Trophoblast cell (in vitro differentiated cells and primary cell): Measurements from ENCODE around the gene PIK3CB.

Experiments used
- DNase-seq, 2 donors: peaks; one replicate each; pipeline ENCODE4 v3.0.0-alpha.2; 2016
- H2AFZ ChIP-seq: 2 replicates; pipeline ENCODE4 v1.6.1; 2013; ENCODE audit warnings: low read length, moderate library complexity, mild to moderate bottlenecking; ENCODE audit not compliant: insufficient read depth, poor library complexity
- H2AK5ac ChIP-seq: 2 replicates; pipeline ENCODE4 v1.6.1; 2013; ENCODE audit warnings: mild to moderate bottlenecking, low read length
- H2BK120ac ChIP-seq: 2 replicates; pipeline ENCODE4 v1.6.1; 2013; ENCODE audit warnings: low read length, mild to moderate bottlenecking, moderate library complexity; ENCODE audit not compliant: insufficient read depth, poor library complexity
- H2BK12ac ChIP-seq: 2 replicates; pipeline ENCODE4 v1.6.1; 2013; ENCODE audit warnings: mild to moderate bottlenecking, low read length, moderate library complexity
- H2BK5ac ChIP-seq: 2 replicates; pipeline ENCODE4 v1.6.1; 2013; ENCODE audit warnings: low read length, low read depth, moderate library complexity, mild to moderate bottlenecking; ENCODE audit not compliant: poor library complexity
- H3K14ac ChIP-seq: 2 replicates; pipeline ENCODE4 v1.6.1; 2013; ENCODE audit warnings: mild to moderate bottlenecking, low read length
- H3K18ac ChIP-seq: 2 replicates; pipeline ENCODE4 v1.6.1; 2013; ENCODE audit warnings: mild to moderate bottlenecking, low read length
- H3K23ac ChIP-seq: 2 replicates; pipeline ENCODE4 v1.6.1; 2013; ENCODE audit warnings: low read length
- H3K27ac ChIP-seq: 2 replicates; pipeline ENCODE4 v1.5.1; 2013; ENCODE audit warnings: low read depth, mild to moderate bottlenecking, inconsistent platforms, low read length, moderate library complexity
- H3K27me3 ChIP-seq: 2 replicates; pipeline ENCODE4 v1.6.1; 2013; ENCODE audit warnings: inconsistent platforms, mild to moderate bottlenecking, low read length, moderate library complexity; ENCODE audit not compliant: insufficient read depth
- H3K36me3 ChIP-seq, 2 experiments: 1 replicate in 1 of 2; 2 replicates in 1 of 2; pipeline ENCODE4 v1.6.1; 2013; ENCODE audit warnings: low read length in 2 of 2, mild to moderate bottlenecking in 2 of 2, moderate library complexity in 1 of 2; ENCODE audit not compliant: insufficient read depth in 2 of 2, control insufficient read depth in 1 of 2
- H3K4ac ChIP-seq: 2 replicates; pipeline ENCODE4 v1.6.1; 2013; ENCODE audit warnings: low read depth, mild to moderate bottlenecking, low read length, moderate library complexity
- H3K4me1 ChIP-seq, 2 experiments: 1 replicate in 1 of 2; 2 replicates in 1 of 2; pipeline ENCODE4 v1.6.1; 2013; ENCODE audit warnings: low read length in 2 of 2, mild to moderate bottlenecking in 2 of 2, moderate library complexity in 1 of 2; ENCODE audit not compliant: insufficient read depth in 2 of 2, control insufficient read depth in 1 of 2
- H3K4me2 ChIP-seq: 2 replicates; pipeline ENCODE4 v1.6.1; 2013; ENCODE audit warnings: inconsistent platforms, mild to moderate bottlenecking, low read length, moderate library complexity
- H3K4me3 ChIP-seq: 2 replicates; pipeline ENCODE4 v1.5.1; 2013; ENCODE audit warnings: mild to moderate bottlenecking, low read depth, low read length, inconsistent platforms
- H3K79me1 ChIP-seq: one replicate; pipeline ENCODE4 v1.6.1; 2013; ENCODE audit warnings: low read length
- H3K79me2 ChIP-seq: 2 replicates; pipeline ENCODE4 v1.6.1; 2013; ENCODE audit warnings: low read length, mild to moderate bottlenecking; ENCODE audit not compliant: control insufficient read depth, insufficient read depth, poor library complexity
- H3K9ac ChIP-seq: 2 replicates; pipeline ENCODE4 v1.6.1; 2013; ENCODE audit warnings: mild to moderate bottlenecking, low read length
- H3K9me3 ChIP-seq: 2 replicates; pipeline ENCODE4 v1.6.1; 2013; ENCODE audit warnings: low read depth, mild to moderate bottlenecking, control low read depth, inconsistent platforms, low read length; ENCODE audit not compliant: insufficient read depth
- H4K12ac ChIP-seq: 2 replicates; pipeline ENCODE4 v1.6.1; 2013; ENCODE audit warnings: low read depth, mild to moderate bottlenecking, low read length, moderate library complexity
- H4K8ac ChIP-seq: 2 replicates; pipeline ENCODE4 v1.6.1; 2013; ENCODE audit warnings: low read depth, mild to moderate bottlenecking, low read length, moderate library complexity
- H4K91ac ChIP-seq: one replicate; pipeline ENCODE4 v1.6.1; 2013; ENCODE audit warnings: low read depth, mild to moderate bottlenecking, low read length, moderate library complexity
- WGBS: extraction: QIAGEN DNeasy Blood & Tissue Kit; methylation state at CpG from one replicate; pipeline ENCODE4 v1.1.7; 2013; ENCODE audit warnings: missing lambda C conversion rate; ENCODE audit not compliant: insufficient read length, insufficient coverage; ENCODE audit errors: extremely low coverage; 5-methylcytosine and 5-hydroxymethylcytosine counted together

The PIK3CB gene

DNA sequence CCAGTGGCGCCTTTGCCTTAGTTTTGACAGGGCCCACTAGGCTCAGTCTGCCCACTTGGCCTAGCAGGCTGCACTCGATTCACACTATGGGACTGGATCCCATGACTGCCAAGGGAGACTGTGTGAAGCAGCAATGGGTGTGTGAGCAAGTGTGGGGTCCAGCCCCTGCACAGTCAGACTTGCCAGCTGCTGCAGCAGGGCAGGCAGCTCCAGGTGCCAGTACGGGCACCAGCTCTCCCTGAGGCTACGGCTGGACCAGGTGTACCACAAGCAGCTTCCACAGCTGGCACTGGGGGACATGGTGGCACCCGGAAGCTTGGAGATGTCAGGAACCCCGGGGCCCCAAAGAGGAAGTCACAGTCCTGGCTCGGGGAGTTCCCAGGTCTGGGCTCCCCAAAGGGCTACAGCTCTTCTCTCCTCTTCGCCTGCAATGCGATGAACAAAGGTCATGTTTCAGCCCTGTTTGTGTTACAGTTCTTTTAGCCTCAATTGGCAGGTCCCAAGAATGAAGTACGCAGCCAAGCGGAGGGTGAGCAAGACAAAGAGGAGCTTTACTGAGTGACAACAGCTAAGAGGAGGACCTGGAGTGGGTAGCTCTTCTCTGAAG, 67.1 kb downstream of the PIK3CB start:
- Histone ChIP-seq H3K14ac (no peak overlapping the region), H2BK120ac (no peak overlapping the region), H3K4me2 (no peak overlapping the region), H2BK5ac (no peak overlapping the region), H3K27me3 (no peaks in the 10 kb centered on the region), H2AK5ac (no peak overlapping the region), H3K36me3 (peaks cover 15 to 17% of the 10 kb centered on the region in 2 experiments), H3K4me3 (no peak overlapping the region), H3K9ac (no peak overlapping the region), H3K23ac (no peak overlapping the region), H2BK12ac (no peak overlapping the region), H3K79me1 (no peaks in the 10 kb centered on the region), H3K79me2 (no peaks in the 10 kb centered on the region), H3K18ac (no peak overlapping the region), H2AFZ (no peak overlapping the region), H3K4me1 (no peaks in the 10 kb centered on the region), H4K8ac (no peak overlapping the region), H3K4ac (no peak overlapping the region), H3K9me3 (peaks cover 17% of the 10 kb centered on the region), H4K91ac (no peak overlapping the region), H3K27ac (no peak overlapping the region), H4K12ac (no peak overlapping the region)
- DNase-seq, result no peak
- no CpG with 5 or more reads among the region's 11 CpGs for WGBS

DNA sequence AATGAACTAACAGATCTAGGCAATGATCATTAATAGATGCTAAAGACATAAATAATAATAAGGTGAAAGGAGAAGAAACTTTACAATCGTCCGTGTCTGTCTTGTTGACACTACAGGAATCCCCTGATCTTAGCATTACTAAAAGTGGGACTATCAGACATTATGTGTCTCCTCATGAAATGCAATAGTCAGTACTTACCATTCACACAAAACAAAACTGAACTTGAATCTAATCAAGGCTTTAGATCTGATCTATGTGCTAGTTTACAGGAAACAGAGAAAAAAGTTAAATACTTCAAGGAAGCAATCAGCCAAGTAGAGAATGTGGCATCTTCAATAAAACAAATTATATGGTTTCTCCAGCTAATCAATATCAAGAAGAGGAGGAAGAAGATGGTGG, 73.7 kb downstream of the PIK3CB start:
- Histone ChIP-seq H2BK12ac (no peak overlapping the region), H2BK120ac (no peak overlapping the region), H3K36me3 (no peaks in the 10 kb centered on the region), H3K79me2 (no peaks in the 10 kb centered on the region), H3K14ac (no peak overlapping the region), H3K9me3 (no peaks in the 10 kb centered on the region), H3K4me2 (no peak overlapping the region), H3K27me3 (no peaks in the 10 kb centered on the region), H3K9ac (no peak overlapping the region), H3K18ac (no peak overlapping the region), H4K91ac (no peak overlapping the region), H4K12ac (no peak overlapping the region), H3K23ac (no peak overlapping the region), H2BK5ac (no peak overlapping the region), H3K4me1 (no peaks in the 10 kb centered on the region), H3K79me1 (no peaks in the 10 kb centered on the region), H2AFZ (no peak overlapping the region), H3K27ac (no peak overlapping the region), H3K4ac (no peak overlapping the region), H3K4me3 (no peak overlapping the region), H4K8ac (no peak overlapping the region), H2AK5ac (no peak overlapping the region)
- no CpG with 5 or more reads among the region's 2 CpGs for WGBS
- DNase-seq, result no peak

DNA sequence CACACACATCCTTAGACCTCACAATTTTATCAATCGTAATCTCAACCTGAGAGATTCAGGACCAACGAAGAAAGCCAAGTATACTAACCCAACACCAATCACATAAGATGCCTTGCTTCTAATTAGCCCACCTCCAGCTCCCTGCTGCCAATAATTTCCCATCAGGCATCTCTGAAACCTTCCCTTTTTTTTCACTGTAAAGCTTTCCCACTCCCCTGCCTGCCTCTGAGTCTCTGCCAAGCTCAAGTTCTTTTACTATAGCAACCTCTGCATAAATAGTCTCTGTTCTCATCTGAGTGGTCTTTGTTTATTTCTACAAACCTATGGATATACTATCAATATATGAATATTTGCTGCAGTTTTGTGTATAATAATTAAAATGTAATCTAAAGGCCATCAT, 86.5 kb downstream of the PIK3CB start:
- H2AFZ ChIP-seq, result no peak overlapping the region
- no CpG with 5 or more reads among the region's 2 CpGs for WGBS
- no peak overlapping the region for H4K8ac ChIP-seq
- no peak overlapping the region for H2BK120ac ChIP-seq
- no peak overlapping the region for H3K9ac ChIP-seq
- no peak overlapping the region for H3K18ac ChIP-seq
- H4K12ac ChIP-seq, result no peak overlapping the region
- no peak overlapping the region for H3K27ac ChIP-seq
- H2BK12ac ChIP-seq, result no peak overlapping the region
- peaks cover 2 to 3% of the 10 kb centered on the region in 2 experiments for H3K36me3 ChIP-seq
- no peaks in the 10 kb centered on the region for H3K79me2 ChIP-seq
- no peak overlapping the region for H3K4me2 ChIP-seq
- DNase-seq, result no peak
- H3K9me3 ChIP-seq, result no peaks in the 10 kb centered on the region
- no peak overlapping the region for H3K14ac ChIP-seq
- no peaks in the 10 kb centered on the region for H3K27me3 ChIP-seq
- no peaks in the 10 kb centered on the region for H3K79me1 ChIP-seq
- H3K23ac ChIP-seq, result no peak overlapping the region
- no peak overlapping the region for H2BK5ac ChIP-seq
- no peak overlapping the region for H2AK5ac ChIP-seq
- no peak overlapping the region for H3K4me3 ChIP-seq
- H3K4me1 ChIP-seq, result peaks cover 0 to 2% of the 10 kb centered on the region in 2 experiments
- no peak overlapping the region for H4K91ac ChIP-seq
- H3K4ac ChIP-seq, result no peak overlapping the region

DNA sequence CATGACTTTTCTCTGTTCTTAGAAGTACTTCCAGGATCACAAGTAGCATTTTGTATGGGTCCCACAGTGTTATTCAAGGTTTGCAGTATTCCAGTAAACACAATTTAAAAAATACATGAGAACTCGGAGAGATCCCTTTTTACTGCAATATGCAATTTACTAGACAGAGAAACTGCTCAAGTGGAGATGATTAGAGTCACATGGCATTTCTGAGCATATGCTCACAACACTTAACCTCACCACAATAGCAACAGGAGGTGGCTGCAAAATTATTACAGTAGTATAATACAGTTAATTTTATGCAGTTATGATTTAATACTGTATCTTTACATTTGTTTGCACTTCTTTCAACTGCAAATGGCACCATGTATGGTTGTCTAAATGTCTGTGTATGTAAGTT, 87.5 kb downstream of the PIK3CB start:
- no peak overlapping the region for H4K12ac ChIP-seq
- H3K9me3 ChIP-seq, result no peaks in the 10 kb centered on the region
- no peak overlapping the region for H2BK120ac ChIP-seq
- H3K36me3 ChIP-seq, result peaks cover 2 to 3% of the 10 kb centered on the region in 2 experiments
- no peak overlapping the region for H3K18ac ChIP-seq
- no peak overlapping the region for H3K14ac ChIP-seq
- H3K79me2 ChIP-seq, result no peaks in the 10 kb centered on the region
- H3K9ac ChIP-seq, result no peak overlapping the region
- H3K4me2 ChIP-seq, result no peak overlapping the region
- H3K4me3 ChIP-seq, result no peak overlapping the region
- no CpG with 5 or more reads among the region's 1 CpG for WGBS
- H3K23ac ChIP-seq, result no peak overlapping the region
- no peak overlapping the region for H2BK12ac ChIP-seq
- H2BK5ac ChIP-seq, result no peak overlapping the region
- no peak overlapping the region for H2AK5ac ChIP-seq
- H3K79me1 ChIP-seq, result no peaks in the 10 kb centered on the region
- no peak overlapping the region for H3K27ac ChIP-seq
- H3K27me3 ChIP-seq, result no peaks in the 10 kb centered on the region
- H3K4me1 ChIP-seq, result no peaks in the 10 kb centered on the region
- no peak overlapping the region for H2AFZ ChIP-seq
- no peak overlapping the region for H3K4ac ChIP-seq
- DNase-seq, result no peak
- no peak overlapping the region for H4K8ac ChIP-seq
- no peak overlapping the region for H4K91ac ChIP-seq
